ENCODE measurements around the gene NDST3. TPM values are rescaled to one million over a fixed set of nuclear protein-coding genes. Genes with fewer than 3 reads are reported as not detected.

NDST3 gene
- total RNA-seq, 4 donors from 2014 or later = 0.11 to 2.4 (median 0.71) TPM

DNA sequence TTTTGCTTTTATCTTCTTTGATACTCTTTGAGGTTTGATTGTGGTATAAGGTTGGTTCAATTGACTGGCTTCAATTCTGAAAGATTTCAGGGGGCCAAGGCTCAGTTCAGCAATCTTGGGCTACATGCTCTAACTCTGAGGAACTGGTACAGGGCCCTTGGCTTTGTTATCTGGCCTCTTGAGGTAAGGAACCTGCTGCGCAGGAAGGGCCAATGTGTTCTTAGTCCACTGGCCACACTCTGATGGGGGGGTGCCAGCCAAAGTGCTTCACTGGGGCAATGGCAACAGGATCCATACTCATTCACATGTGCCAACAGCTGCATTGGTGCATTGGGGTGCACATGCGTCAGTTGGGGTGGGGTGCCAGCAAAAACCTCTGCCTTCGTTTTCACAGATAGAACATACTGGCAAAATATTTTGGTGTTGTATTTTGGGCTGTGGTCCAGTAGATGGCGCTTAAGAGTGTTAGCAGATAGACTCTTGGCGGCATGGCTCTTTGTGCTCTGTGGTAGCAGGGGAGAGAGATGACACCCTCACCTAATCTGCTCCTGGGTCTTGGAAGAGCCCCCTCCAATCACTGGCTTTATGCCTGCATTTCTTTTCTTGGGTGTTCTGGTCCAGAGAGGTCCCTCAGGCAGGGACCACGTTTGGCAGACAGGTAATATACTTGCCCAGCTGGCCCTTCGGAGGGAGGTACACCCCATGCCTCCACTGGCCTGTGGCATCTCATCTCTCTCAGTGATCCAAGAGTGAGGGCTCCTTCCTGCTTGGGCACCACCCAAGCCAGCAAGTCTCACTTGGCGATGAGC lies 42.9 kb downstream of the NDST3 start:
- no peaks in the 10 kb centered on the region for H3K27me3 ChIP-seq
- no peaks in the 10 kb centered on the region for H3K9me3 ChIP-seq
- no peaks in the 10 kb centered on the region for H3K4me1 ChIP-seq
- no peak overlapping the region for H3K27ac ChIP-seq
- intact Hi-C loops (cut with DNase I) = no loop called here
- no peaks in the 10 kb centered on the region for H3K36me3 ChIP-seq
- DNase-seq = no peak
- WGBS, 2 donors = 49 to 81% methylated on average over 6 to 8 of the region's 8 CpGs
- no peak overlapping the region for H3K4me3 ChIP-seq (replicated peaks in 1 of 3)
- TF ChIP-seq POLR2A (IDR thresholded peaks at IDR 0.05) = no peak
- no peak for TF ChIP-seq CTCF (IDR thresholded peaks at IDR 0.05)

DNA sequence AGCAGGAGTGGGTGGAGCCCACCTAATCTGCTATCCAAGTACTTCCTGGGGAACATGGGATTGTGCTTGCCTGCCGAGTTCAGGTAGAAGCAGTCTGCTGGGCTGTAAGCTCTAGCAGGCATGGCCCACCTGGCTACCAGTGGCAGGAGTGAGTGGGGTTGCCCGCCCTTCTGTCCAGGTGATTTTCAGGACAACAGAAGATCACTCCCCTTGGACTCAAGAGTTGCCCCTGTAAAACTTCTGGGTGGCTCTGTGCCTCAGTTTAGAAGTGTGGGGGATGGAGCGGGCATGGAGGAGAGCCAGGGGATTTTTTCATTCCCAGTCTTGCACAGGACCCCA lies 43.5 kb downstream of the NDST3 start:
- Histone ChIP-seq H3K4me1 (no peaks in the 10 kb centered on the region), H3K4me3 (replicated peaks in 1 of 3) (no peak overlapping the region), H3K36me3 (no peaks in the 10 kb centered on the region), H3K27me3 (no peaks in the 10 kb centered on the region), H3K27ac (no peak overlapping the region), H3K9me3 (no peaks in the 10 kb centered on the region)
- no peak for TF ChIP-seq CTCF (IDR thresholded peaks at IDR 0.05)
- TF ChIP-seq POLR2A (IDR thresholded peaks at IDR 0.05) = no peak
- intact Hi-C loops (cut with DNase I) = no loop called here
- no peak for DNase-seq
- WGBS, 2 donors = 88 to 91% methylated on average over 3 of the region's 3 CpGs

DNA sequence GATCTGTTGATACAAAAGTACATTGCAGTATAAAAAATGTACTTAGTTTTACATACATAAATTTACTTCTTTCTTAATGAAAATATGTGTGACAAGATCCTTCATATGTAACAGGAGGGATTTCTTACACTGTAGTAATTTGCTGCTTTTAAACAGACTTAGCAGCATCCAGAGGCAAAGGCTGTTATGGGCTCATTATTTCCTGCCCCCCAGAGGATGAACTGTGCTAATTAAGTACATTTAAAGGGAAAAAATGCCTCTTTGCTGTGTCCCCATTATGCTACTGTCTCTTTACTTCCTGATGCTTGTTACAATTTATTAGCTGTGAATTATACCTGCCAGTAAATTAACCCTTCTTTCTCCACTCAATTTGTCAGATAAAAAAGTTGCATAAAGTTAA lies 47.1 kb downstream of the NDST3 start:
- DNase-seq = no peak
- intact Hi-C loops (cut with DNase I) = no loop called here
- Histone ChIP-seq H3K27me3 (no peaks in the 10 kb centered on the region), H3K9me3 (no peaks in the 10 kb centered on the region), H3K4me3 (replicated peaks in 1 of 3) (no peak overlapping the region), H3K36me3 (no peaks in the 10 kb centered on the region), H3K4me1 (no peaks in the 10 kb centered on the region), H3K27ac (no peak overlapping the region)
- TF ChIP-seq POLR2A (IDR thresholded peaks at IDR 0.05) (no peak), CTCF (IDR thresholded peaks at IDR 0.05) (no peak)

DNA sequence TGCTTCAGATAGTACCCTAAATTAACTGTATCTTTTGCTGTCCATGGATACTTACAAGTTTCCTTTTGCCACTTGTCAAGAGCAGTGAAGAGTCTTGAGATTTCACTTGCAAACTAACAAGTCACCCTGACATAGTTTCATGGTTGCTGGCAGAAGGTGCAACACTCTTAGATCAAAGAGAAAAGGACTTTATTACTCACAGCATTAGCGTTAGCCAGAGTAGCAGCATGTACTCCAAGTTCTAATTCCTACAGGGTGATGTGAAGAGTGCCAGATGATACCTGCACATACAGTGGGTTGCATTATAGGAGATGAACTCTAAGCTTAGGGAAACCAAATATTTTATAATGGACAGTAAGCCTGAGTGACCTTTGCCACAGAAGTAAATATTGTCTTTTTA lies 47.9 kb downstream of the NDST3 start:
- Histone ChIP-seq H3K27ac (no peak overlapping the region), H3K27me3 (no peaks in the 10 kb centered on the region), H3K4me3 (replicated peaks in 1 of 3) (no peak overlapping the region), H3K4me1 (no peaks in the 10 kb centered on the region), H3K9me3 (no peaks in the 10 kb centered on the region), H3K36me3 (no peaks in the 10 kb centered on the region)
- no peak for DNase-seq
- TF ChIP-seq CTCF (IDR thresholded peaks at IDR 0.05) = no peak
- intact Hi-C loops (cut with DNase I) = no loop called here
- 28 to 30% methylated on average over 1 of the region's 1 CpG for WGBS, 2 donors

DNA sequence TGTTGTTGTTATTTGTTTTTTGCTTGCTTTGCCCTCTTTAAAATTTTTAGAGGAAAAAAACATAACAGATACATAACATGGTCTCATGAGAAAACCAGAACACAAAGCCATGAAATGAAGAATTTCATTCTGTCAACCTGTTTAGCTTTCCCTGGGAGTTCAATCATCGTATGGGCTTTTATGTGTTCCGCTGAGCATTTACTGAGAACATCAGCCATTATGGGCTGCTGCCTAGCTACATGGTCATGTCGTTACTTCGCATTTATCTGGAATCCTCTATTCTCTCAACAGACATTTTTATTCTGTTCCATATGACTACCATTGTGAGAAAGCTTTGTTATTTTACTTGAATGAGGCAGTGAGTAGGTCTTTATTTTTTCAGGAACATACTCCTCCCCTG lies 51.4 kb downstream of the NDST3 start:
- no peaks in the 10 kb centered on the region for H3K4me1 ChIP-seq
- no peak for TF ChIP-seq POLR2A (IDR thresholded peaks at IDR 0.05)
- no peak for TF ChIP-seq CTCF (IDR thresholded peaks at IDR 0.05)
- DNase-seq = no peak
- no peaks in the 10 kb centered on the region for H3K27me3 ChIP-seq
- intact Hi-C loops (cut with DNase I) = no loop called here
- no peak overlapping the region for H3K4me3 ChIP-seq (replicated peaks in 1 of 3)
- no peaks in the 10 kb centered on the region for H3K9me3 ChIP-seq
- no peaks in the 10 kb centered on the region for H3K36me3 ChIP-seq
- H3K27ac ChIP-seq = no peak overlapping the region
- 84 to 91% methylated on average over 4 of the region's 4 CpGs for WGBS, 2 donors
